GM18867 (cell line): ENCODE measurements around the gene DIPK1A.
A peak's percentile ranks its signal among the peaks of the same experiment; 100 is the strongest.

Source experiments
- ATAC-seq: cut with Tn5 transposase; IDR thresholded peaks from one replicate; pipeline ENCODE4 v1.9.1; 2021; ENCODE audit warnings: mild to moderate bottlenecking, moderate library complexity; ENCODE audit not compliant: unreplicated experiment

The DIPK1A gene

DNA sequence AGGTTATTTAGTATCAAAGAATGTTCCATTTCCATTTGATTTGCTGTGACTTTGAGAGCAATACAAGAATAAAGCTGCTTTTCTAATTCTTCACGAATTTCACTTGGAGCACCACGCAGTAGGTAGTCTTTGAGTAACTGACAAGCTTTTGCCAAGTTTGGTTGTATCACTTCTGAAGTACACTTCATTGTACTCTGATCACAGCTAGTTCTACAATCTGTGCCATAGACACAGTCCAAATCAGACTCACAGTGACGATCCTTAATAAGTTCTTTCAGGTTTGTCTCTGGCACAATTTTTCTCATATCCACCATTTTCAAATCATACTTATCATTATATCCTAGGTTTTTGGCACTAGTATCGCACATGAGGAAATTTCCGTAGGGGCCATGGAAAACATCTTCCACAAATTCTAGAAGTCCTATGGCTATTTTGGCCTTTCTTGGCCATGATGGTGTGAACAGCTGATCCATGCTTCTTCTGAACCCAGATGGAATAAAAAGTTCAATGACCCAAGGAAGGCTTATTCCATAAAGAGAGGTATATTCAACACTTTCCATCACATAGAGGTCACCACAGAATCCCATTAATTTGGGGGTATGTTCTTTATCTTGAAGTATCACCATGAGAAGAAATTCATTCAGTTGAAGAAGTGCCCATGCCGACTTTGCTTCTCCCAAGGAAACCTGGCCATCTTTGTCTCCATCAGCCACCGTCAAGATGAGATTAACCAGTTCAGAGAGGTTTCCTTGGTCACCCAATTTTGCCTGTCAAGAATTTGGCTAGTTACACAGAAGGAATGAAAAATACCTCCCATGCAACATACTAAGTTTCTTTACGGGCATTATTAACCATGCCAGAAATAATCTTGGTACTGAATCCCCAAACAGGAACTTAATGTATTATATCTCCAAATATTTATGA is 117.6 kb downstream of the DIPK1A start:
- ATAC-seq = no peak

DNA sequence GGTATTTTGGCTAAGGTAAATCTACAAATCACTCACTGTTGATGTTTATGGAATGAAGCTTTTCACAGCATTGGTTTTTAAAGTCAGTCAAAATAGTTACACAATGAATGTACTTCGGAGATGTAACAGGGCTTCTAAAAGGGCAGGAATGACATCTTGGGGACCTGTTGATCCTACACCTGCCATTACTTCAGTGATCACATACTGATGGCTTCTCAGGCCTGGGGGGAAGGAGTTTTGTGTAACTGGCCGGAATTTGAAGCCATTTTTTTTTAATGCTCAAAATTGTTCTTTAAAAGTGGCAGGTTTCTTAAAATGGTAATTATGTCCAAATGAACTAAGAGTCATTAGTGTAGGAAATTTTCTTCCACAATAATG is 118.2 kb downstream of the DIPK1A start:
- no peak for ATAC-seq

DNA sequence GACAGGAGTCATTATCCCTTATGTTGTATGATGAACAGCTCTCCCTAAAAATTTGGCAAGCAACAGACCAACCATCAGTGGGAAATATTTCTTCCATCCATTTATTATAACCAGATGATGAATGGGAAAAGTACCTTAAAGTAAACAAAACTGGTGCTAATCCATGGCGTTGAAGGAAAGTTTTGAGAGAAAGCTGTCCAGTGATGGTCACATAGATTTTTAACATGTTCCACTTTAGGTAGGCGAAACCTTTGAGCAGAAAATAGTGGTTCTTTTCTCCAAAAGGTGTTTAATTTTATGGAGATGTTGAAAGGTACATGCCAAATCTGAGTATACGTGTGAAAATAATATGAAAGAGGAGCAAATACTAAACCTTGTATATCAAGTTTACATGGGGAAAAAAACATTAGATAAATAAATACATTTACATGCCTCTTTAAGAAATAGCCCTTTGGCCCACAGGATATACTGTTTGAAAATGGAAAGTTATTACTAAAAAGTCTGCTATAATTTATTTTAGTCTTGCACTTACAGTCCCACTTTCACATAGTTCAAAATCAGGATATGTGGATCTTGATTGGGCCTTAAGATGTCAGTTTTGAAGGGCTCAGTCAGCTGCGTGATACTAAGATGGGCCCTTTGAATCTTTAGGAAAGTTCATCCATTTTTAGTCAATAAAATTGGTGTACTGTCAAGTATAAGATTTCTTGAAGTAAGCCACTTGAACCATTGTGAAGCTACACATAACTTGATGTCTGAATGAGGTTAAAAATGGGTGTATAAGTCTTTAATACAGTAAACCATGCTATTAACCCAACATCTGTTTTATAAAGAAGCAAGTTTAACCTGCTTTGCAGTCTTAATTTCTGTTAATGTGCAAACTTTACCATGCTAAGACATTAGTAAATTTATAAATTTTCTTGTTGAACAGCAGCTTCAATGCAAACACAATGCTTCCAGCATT is 118.9 kb downstream of the DIPK1A start:
- ATAC-seq = no peak

DNA sequence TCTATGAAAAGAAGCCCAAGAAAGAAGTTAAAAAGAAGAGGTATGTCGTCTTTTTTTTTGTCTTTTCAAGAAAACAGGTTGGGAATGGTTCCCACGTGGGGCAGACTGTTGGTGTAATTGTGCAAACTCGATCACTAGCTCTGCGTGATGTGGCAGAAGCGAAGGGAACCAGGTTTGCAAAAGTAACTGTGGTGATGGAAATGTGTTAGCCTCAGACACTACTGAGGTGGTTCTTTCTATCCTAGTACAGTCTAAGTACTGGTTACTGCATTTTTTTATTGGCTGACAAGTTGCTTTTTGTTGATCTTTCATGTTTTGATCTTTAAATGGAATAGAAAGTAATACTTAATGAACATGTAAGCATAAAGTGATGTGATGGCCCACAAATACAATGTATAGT is 120.7 kb downstream of the DIPK1A start:
- no peak for ATAC-seq

DNA sequence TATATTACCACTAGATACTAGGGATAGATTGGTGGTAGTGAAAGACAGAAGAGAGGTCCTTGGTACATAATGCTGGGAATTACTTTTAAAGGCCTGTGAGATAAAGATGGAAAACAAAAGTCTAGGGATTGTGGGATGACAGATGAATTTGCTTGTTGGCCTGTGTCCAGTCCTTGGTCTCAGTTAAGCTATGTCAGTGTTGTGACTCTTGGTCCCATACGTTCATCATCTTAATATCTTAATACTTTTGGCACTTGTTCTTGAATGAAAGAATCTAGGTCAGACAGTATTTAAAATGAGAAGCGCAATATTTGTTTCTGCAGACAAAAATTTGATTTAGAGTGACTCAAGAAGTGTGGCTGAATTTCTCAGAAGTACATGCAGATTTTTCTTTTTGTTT is 121.8 kb downstream of the DIPK1A start:
- no peak for ATAC-seq

DNA sequence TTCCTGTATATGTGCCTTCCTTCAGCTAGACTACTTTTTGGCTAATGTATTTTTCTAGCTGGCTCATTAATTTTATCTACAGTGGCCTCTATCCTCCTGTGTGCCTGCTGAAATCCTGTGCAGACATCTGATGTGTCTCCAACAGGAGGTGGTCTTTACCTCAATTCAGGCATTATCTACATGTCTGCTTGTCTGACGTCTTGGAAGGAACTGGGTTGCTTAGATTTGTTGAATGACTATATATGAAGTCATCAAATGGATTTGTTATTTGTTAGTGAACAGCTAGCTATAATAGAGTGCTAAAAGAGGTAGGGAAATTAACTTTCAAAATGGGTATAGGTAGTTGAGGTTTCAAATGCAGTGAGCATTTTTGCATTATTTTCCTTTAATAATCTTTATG is 122.7 kb downstream of the DIPK1A start:
- no peak for ATAC-seq

DNA sequence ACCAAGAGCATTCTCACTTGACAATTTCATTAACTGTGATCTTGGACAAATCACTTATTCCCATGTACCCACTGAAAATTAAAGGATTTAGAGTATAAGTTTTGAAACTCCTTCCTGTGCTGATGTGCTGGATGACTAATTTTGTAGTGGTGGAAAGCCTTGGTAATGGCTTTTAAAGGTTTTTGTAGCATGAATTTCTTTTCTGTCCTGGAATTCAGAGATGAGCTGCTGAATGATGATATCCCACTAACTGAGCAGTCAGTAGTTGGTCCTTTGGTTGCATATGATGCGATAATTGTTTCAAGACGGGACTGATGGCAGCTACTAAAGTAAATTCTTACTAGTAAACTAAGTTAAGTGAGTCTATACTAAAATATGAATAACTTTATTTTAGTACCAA is 124.2 kb downstream of the DIPK1A start:
- no peak for ATAC-seq

DNA sequence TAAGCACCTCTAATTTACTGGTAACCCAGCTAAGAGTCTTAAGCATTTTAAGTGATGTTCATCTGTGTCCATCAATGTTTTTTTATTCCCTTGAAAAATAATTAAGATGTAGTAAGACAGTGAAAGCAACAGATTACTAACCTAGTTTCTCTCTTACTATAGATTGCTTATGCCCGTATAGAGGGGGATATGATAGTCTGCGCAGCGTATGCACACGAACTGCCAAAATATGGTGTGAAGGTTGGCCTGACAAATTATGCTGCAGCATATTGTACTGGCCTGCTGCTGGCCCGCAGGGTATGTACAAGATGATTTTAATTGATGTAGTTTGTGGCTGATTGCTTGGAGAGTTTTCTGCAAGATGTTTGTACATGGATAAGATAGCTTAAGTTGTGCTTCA is 126.6 kb downstream of the DIPK1A start:
- ATAC-seq = no peak

DNA sequence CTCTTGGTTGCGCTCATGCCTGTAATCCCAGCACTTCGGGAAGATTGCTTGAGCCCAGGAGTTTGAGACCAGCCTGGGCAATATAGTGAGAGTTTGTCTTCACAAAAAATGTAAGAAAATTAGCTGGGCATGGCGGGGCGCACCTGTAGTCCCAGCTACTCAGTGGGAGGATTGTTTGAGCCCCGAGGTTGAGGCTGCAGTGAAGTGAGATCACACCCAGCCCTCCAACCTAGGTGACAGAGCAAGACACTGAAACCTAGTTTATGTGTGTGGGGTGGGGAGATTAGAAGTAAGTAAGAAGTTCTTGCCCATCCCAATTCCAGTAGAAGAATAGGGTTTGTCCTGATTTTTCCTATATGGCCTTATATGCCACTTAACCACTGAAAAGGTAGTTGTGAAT is 127.4 kb downstream of the DIPK1A start:
- ATAC-seq = no peak

DNA sequence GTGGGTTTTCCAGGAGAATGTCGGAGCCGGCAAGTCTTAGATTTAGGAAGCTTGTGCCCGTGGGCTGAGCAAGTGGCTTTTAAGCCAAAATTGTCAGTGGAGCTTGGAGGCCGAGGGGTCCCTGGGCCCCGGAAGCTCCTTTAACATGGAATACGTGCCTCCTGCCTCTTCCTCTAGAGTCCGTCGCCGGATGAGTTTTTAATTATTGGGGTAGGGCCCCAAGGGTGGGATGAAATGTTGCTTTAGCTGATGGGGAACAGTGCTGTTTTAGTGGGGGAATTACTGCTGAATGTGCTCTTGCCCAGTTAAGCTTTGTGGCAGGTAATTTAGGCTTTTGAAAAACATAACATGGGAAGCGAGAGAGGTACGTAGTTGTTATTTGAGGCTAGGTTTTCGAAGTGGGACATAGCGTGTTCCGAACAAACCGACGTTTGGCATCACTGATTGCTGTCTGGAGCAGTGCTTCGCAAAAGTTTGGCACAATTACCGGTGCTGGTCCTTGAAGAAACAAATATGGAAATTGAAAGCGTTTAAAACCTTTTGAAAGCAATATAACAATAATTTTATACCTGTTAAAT is 128.6 kb downstream of the DIPK1A start:
- no peak for ATAC-seq

DNA sequence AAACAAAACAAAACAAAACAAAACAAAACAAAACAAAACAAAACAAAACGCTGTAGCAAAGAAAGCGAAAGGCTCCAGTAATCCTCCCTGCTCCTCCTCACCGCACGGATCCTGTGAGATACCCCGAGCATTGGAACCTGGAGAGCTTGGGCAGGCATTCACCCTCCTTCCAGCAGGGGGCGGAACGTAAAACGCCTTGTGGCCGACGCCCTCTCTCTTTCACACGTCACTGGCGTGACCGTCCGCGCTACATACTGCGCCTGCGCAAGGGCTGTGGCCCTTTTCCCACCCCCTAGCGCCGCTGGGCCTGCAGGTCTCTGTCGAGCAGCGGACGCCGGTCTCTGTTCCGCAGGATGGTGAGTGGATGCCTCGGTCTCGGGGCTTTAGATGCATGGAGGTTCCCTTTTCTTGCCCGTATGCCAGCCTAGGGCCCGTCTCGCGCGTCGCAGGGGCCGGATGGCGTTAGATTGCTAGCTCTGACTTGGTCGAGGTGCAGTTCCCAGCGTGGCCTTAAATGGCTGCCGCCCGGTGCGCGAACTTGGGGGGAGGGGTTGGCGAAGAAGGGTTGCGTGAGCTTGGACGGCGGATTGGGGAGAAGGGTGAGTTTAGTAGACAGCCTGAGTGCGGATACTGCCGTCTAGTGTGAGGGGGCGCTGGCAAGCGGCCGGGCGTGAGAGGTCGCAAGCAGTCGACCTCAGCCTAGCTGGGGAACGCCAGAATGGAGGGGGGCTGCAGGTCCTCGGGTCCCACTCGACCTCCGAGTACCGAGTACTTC is 129.3 kb downstream of the DIPK1A start, which contains the start of gene RPL5:
TSS of gene RPL5 (plus strand) at position 279 of the 775 bp plus-strand sequence. CDS start at position 354, 75 bp downstream.
- peak; percentile 85 for ATAC-seq

DNA sequence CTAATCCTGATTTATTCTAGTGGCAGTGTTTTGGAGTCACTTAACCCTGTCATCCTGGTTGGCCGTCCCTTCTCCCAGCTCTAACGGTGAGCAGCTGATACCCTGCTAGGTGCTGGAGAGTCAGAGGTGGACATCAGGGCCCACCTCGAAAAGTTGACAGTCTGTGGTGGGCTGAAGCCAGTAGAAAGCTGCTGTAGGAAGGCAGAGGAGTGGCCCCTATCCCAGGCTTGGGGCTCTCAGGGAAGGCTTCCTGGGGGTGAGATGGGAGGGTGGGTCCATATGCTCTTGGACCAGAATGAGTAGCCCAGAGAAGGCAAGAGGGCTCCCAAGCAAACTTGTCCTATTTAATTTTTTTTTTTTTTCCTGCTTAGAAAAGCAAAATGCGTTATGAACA is 129.9 kb downstream of the DIPK1A start:
- no peak for ATAC-seq

DNA sequence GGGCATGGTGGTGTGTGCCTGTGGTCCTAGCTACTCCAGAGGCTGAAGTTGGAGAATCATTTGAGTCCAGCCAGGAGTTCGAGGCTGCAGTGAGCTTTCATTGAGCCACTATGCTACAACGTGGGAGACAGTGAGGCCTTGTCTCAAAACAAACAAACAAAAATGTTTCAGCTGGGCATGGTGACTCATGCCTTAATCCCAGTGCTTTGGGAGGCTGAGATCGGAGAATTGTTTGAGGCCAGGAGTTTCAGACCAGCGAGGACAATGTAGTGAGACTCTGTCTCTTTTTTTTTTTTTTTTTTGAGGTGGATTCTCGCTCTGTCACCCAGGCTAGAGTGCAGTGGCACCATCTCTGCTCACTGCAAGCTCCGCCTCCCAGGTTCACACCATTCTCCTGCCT is 134.5 kb downstream of the DIPK1A start:
- ATAC-seq = no peak

DNA sequence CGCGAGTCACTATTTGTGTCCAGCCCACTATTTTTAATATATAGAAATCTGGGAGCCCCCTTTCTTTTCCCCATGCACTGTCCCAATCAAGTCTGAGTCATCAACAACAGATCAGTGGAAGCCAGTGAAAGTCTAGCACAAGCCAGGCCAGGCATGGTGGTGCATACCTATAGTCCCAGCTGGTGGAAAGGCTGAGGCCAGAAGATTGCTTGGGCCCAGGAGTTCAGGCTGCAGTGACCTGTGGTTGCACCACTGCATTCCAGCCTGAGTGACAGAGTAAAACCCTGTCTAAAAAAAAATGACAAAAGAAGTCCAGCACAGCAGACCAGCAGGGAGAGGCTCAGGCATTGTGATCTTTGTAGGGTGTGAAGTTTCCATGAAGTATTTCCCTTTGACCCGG is 138.4 kb downstream of the DIPK1A start:
- no peak for ATAC-seq

DNA sequence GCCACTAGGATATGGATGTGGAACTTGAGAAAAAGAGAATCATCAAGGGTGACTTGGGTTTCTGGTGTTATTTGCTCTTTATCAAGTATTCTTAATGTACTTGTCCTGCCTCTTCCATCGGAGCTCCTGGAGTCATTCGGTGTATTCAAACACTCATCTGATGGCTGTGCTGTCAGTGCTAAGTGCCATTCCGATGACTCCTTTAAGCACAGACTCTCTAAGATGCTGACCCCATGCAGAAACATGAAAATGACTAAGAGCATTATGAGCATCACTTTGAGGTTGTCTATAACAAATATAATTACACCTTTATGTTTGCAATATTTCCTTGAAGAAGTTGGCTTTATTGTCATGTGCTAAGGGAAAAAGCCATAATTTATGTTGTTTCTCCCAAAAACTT is 140.7 kb downstream of the DIPK1A start:
- ATAC-seq = no peak

DNA sequence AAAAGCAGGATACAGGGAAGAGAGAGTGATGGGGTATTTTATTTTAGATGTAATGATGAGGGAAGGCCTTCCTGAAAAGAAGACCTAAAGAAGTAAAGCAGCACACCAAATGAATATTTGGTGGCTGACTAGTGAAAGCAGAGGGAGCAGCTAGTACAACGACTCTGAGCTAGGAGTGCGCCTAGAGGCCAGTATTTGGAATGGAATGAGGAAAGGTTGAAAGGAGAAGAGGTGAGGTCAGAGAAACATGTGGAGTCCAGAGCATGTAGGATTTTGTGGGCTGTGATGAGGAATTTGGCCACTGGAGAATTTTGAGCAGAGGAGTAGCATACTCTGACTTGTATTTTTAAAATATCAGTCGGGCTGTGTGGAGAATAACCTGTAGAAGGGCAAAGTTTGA is 141.2 kb downstream of the DIPK1A start:
- ATAC-seq = no peak

DNA sequence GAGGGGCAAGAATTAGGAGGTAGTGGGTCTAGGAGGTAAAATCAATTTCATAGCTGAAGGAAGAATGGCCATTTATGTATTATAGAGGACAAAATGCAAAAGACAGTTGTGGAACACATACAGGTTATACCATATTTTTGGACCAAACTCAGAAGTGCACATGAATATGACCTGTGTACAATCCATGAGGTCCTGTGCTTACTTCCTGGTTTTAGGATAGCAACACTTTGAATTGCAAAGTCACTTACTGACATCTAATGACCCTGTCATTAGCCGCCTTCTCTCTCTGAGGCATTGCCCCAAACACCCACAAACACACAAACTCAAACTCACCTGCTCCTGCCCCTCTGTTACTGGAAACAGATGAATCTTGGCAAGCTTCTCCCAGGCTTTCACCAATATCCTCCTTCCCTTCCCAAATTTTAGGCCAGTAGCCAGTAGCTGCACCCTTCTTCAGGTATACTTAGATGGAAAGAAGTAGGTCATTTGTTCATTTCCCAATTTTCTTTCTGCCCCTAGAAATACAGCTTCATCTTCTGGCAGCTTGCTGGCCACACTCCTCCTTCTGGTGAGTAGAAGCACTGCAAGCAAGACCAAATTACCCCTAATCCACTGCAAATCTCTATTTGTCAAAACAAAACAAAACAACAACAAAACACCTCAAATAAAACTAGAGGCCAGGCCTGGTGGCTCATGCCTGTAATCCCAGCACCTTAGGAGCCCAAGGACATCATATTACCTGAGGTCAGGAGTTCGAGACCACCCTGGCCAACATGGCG is 143.1 kb downstream of the DIPK1A start:
- peak; percentile 76 for ATAC-seq

DNA sequence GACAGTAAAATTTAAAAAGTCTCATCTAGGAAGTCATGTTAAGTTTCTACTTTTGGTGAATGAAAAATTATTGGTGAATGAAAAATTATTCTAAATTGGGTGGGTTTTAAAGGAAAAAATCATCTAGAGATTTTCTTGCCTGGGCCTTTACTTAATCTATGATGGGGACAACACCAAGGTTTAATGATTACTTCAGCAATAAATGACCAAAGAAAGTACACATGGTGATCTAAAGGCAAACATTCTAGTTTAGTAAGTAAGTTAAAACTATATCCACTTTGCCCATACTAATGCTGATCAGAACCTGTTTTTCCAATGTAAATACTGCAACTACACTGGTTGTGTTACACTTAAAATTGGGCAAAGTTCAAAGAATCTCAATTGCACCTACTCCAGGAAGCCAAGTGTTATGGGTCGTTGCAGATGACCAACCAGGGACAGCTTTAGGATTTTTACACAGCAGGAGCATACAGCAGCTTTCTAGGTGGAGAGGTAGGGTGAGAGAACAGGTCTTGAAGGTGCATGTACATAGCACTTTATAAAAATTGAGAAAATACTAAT is 144.0 kb downstream of the DIPK1A start:
- ATAC-seq = no peak

DNA sequence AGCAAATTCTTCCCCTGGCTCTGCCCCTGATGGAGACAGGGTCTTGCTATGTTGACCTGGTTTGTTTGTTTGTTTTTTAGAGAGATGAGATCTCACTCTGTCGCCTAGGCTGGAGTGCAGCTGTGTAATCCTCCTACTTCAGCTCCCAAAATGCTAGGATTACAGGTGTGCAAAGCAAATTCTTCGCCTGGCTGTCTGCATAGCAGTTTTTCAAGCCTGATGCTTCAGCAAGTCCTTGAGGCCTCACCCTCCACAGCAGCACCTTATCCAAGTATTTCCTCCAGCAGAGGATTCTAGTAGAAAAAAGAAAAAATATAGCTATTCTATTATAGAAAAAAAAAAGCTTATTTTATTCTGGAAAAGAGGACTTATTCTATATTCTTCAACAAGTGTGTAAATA is 144.5 kb downstream of the DIPK1A start:
- no peak for ATAC-seq
